Heart left ventricle (tissue), 13 donors: ENCODE data around the gene DHRS12.

Source experiments
- CTCF ChIP-seq, 12 donors: fragments of 200-600 bp; sonication (generic) in 4 of 12; IDR thresholded peaks; one replicate each; pipeline versions ENCODE4 v1.5.0 to v1.8.0; 2018 to 2022; ENCODE audit warnings: antibody characterized with exemption in 12 of 12, mild to moderate bottlenecking in 5 of 12
- POLR2A ChIP-seq, 2 donors: fragments of 450-650 bp; IDR thresholded peaks; one replicate each; pipeline ENCODE4 v1.6.1; 2017; ENCODE audit warnings: antibody characterized with exemption in 2 of 2, mild to moderate bottlenecking in 2 of 2, moderate library complexity in 2 of 2
- donor health status: ischemic (EF 13 %, LVEDD 7.1; RV severe dilation, severe dysfunction).
- donor health status: DM: no; HTN: yes; CAD: no.
- donor health status: DM: no; HTN: no; CAD: no.
- donor health status: ischemic (EF 25% LVEDD 6.9; RV normal size, moderate dysfunction).
- donor health status: ischemic (EF 25% LVEDD 5.7; RV mildly dilated, moderate dysfunction).
- donor health status: ischemic (EF 35%, LVEDD 5.7; RV mildly dilated, moderate dysfunction).
- donor health status: nonischemic (EF 11% LVEDD 7.7; RV severe dilation, severe dysfunction).
- donor health status: DM: yes; HTN: yes; CAD: no.
- donor health status: PGD.
- donor health status: ischemic (EF 29% LVEDD 5.4; RV normal size, mild dysfunction).
- donor health status: nonischemic (EF 23%, LVEDD 6.1; RV moderate dilation, normal function).

DNA sequence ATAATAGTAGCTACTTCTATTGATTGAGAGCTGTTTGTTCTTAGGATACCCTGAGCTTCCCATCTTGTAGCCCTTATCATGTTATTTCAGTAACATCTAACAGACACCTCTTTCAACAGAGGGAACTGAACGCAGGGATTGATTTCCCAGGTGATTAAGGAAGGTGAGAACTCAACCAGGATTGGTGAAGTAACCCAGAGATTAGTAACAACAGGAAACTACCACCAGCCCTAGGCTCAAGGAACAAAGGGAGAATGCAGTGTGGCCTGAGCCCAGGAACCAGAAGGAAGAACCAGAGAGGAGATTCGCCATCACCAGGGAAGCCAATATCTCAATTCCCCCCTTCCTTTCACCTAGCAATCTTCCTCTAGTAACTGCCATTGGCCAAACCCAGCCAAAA, 8.5 kb downstream of the DHRS12 start:
- no peak for TF ChIP-seq CTCF (IDR thresholded peaks at IDR 0.05)
- TF ChIP-seq POLR2A (IDR thresholded peaks at IDR 0.05), result no peak
